ENCODE data around the gene MARF1. TPM values are rescaled to one million over a fixed set of nuclear protein-coding genes. Genes with fewer than 3 reads are reported as not detected.
"Not testable (repeated sequence)": the region's sequence is repeated elsewhere in the genome, so short reads cannot be mapped to it uniquely, and the experiment has no call there.

Gene MARF1
- total and polyA plus RNA-seq, 4 donors: 7.0 to 19.8 (median 12.6) TPM

- no peaks in the 10 kb centered on the region for H3K27me3 ChIP-seq (ENCODE audit: control insufficient read depth in 4 of 4, insufficient read depth in 4 of 4, low read length in 3 of 4)
- no peaks in the 10 kb centered on the region for H3K4me1 ChIP-seq (ENCODE audit: control insufficient read depth in 4 of 4, insufficient read depth in 4 of 4, low read length in 3 of 4)
- H3K4me3 ChIP-seq (ENCODE audit: low read depth in 1 of 3, low read length in 3 of 3): no peak overlapping the region
- no peak overlapping the region for H3K27ac ChIP-seq (ENCODE audit: low read depth in 1 of 2, low read length in 2 of 2)
- H3K9me3 ChIP-seq (ENCODE audit: control insufficient read depth in 4 of 4, low read length in 3 of 4): no peaks in the 10 kb centered on the region
- no peak for DNase-seq (ENCODE audit: low spot score)
- 78% methylated on average over 3 of the region's 3 CpGs for whole genome bisulfite sequencing
- no peak overlapping the region for H3K9ac ChIP-seq (ENCODE audit: low read depth in 1 of 2, low read length in 2 of 2)
- peaks cover 0 to 3% (median 0%) of the 10 kb centered on the region in 4 donors for H3K36me3 ChIP-seq (ENCODE audit: control insufficient read depth in 4 of 4, insufficient read depth in 3 of 4, low read depth in 1 of 4, low read length in 3 of 4)
- TF ChIP-seq JUND (IDR thresholded peaks at IDR 0.05) (no peak), ATF3 (IDR thresholded peaks at IDR 0.05) (no peak), RAD21 (IDR thresholded peaks at IDR 0.05) (no peak)
Observed at GRCh38 chr16:15548482-15548891, 94.5 kb downstream of the MARF1 start.

- 96% methylated on average over 6 of the region's 6 CpGs for WGBS
- H3K36me3 ChIP-seq (ENCODE audit: control insufficient read depth in 4 of 4, insufficient read depth in 3 of 4, low read depth in 1 of 4, low read length in 3 of 4): peaks cover 0 to 3% (median 0%) of the 10 kb centered on the region in 4 donors
- no peak for DNase-seq (ENCODE audit: low spot score)
Observed at GRCh38 chr16:15547768-15548096, 95.2 kb downstream of the MARF1 start.

GRCh38 chr16:15547072-15547767 lies 95.7 kb downstream of the MARF1 start:
- not testable (repeated sequence) for H3K4me3 ChIP-seq (ENCODE audit: low read depth in 1 of 3, low read length in 3 of 3); H3K9me3 ChIP-seq (ENCODE audit: control insufficient read depth in 4 of 4, low read length in 3 of 4); H3K27ac ChIP-seq (ENCODE audit: low read depth in 1 of 2, low read length in 2 of 2); H3K9ac ChIP-seq (ENCODE audit: low read depth in 1 of 2, low read length in 2 of 2); DNase-seq (ENCODE audit: low spot score); H3K36me3 ChIP-seq (ENCODE audit: control insufficient read depth in 4 of 4, insufficient read depth in 3 of 4, low read depth in 1 of 4, low read length in 3 of 4); H3K27me3 ChIP-seq (ENCODE audit: control insufficient read depth in 4 of 4, insufficient read depth in 4 of 4, low read length in 3 of 4); H3K4me1 ChIP-seq (ENCODE audit: control insufficient read depth in 4 of 4, insufficient read depth in 4 of 4, low read length in 3 of 4)
- 94% methylated on average over 13 of the region's 13 CpGs for WGBS

More at GRCh38 chr16:15547768-15548096, 95.2 kb downstream of the MARF1 start:
- Histone ChIP-seq H3K4me3 (ENCODE audit: low read depth in 1 of 3, low read length in 3 of 3) (no peak overlapping the region), H3K4me1 (ENCODE audit: control insufficient read depth in 4 of 4, insufficient read depth in 4 of 4, low read length in 3 of 4) (no peaks in the 10 kb centered on the region), H3K27ac (ENCODE audit: low read depth in 1 of 2, low read length in 2 of 2) (no peak overlapping the region), H3K9me3 (ENCODE audit: control insufficient read depth in 4 of 4, low read length in 3 of 4) (no peaks in the 10 kb centered on the region), H3K27me3 (ENCODE audit: control insufficient read depth in 4 of 4, insufficient read depth in 4 of 4, low read length in 3 of 4) (no peaks in the 10 kb centered on the region), H3K9ac (ENCODE audit: low read depth in 1 of 2, low read length in 2 of 2) (no peak overlapping the region)
- TF ChIP-seq RXRA (IDR thresholded peaks at IDR 0.05) (no peak), FOXA2 (IDR thresholded peaks at IDR 0.05) (no peak)
- TF ChIP-seq, protein P1, sequence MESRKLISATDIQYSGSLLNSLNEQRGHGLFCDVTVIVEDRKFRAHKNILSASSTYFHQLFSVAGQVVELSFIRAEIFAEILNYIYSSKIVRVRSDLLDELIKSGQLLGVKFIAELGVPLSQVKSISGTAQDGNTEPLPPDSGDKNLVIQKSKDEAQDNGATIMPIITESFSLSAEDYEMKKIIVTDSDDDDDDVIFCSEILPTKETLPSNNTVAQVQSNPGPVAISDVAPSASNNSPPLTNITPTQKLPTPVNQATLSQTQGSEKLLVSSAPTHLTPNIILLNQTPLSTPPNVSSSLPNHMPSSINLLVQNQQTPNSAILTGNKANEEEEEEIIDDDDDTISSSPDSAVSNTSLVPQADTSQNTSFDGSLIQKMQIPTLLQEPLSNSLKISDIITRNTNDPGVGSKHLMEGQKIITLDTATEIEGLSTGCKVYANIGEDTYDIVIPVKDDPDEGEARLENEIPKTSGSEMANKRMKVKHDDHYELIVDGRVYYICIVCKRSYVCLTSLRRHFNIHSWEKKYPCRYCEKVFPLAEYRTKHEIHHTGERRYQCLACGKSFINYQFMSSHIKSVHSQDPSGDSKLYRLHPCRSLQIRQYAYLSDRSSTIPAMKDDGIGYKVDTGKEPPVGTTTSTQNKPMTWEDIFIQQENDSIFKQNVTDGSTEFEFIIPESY (IDR thresholded peaks at IDR 0.05): no peak
- TF ChIP-seq, protein P2, sequence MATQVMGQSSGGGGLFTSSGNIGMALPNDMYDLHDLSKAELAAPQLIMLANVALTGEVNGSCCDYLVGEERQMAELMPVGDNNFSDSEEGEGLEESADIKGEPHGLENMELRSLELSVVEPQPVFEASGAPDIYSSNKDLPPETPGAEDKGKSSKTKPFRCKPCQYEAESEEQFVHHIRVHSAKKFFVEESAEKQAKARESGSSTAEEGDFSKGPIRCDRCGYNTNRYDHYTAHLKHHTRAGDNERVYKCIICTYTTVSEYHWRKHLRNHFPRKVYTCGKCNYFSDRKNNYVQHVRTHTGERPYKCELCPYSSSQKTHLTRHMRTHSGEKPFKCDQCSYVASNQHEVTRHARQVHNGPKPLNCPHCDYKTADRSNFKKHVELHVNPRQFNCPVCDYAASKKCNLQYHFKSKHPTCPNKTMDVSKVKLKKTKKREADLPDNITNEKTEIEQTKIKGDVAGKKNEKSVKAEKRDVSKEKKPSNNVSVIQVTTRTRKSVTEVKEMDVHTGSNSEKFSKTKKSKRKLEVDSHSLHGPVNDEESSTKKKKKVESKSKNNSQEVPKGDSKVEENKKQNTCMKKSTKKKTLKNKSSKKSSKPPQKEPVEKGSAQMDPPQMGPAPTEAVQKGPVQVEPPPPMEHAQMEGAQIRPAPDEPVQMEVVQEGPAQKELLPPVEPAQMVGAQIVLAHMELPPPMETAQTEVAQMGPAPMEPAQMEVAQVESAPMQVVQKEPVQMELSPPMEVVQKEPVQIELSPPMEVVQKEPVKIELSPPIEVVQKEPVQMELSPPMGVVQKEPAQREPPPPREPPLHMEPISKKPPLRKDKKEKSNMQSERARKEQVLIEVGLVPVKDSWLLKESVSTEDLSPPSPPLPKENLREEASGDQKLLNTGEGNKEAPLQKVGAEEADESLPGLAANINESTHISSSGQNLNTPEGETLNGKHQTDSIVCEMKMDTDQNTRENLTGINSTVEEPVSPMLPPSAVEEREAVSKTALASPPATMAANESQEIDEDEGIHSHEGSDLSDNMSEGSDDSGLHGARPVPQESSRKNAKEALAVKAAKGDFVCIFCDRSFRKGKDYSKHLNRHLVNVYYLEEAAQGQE (IDR thresholded peaks at IDR 0.05): no peak
